HepG2 (cell line): Measurements from ENCODE around the gene SLC22A14. TPM values are rescaled to one million over a fixed set of nuclear protein-coding genes. Genes with fewer than 3 reads are reported as not detected.

Source experiments
- AKAP8 ChIP-seq: sonication (generic); formaldehyde crosslinking; IDR thresholded peaks from 2 replicates; pipeline ENCODE4 v1.5.1; 2020; ENCODE audit warnings: mild to moderate bottlenecking, missing genetic modification reagents
- FLYWCH1 ChIP-seq: sonication (generic); formaldehyde crosslinking; IDR thresholded peaks from 2 replicates; pipeline ENCODE4 v1.8.1; 2023; ENCODE audit warnings: mild to moderate bottlenecking, missing genetic modification reagents
- HNF1A ChIP-seq, 2 experiments: sonication (generic) in 1 of 2; formaldehyde crosslinking in 1 of 2; IDR thresholded peaks; 2 replicates each; pipeline versions ENCODE4 v1.4.0 to v1.6.1; 2016 to 2020; ENCODE audit warnings: borderline replicate concordance in 1 of 2, low read depth in 1 of 2, mild to moderate bottlenecking in 1 of 2, missing genetic modification reagents in 1 of 2
- IKZF4 ChIP-seq: sonication (generic); formaldehyde crosslinking; IDR thresholded peaks from 2 replicates; pipeline ENCODE4 v1.5.1; 2020; ENCODE audit warnings: borderline replicate concordance, mild to moderate bottlenecking, low read depth, missing genetic modification reagents; ENCODE audit errors: not compliant biosample characterization
- MAFK ChIP-seq, 2 experiments: IDR thresholded peaks in 1 of 2; conservative IDR thresholded peaks in 1 of 2; 2 replicates each; pipeline ENCODE4 v1.6.1; 2011; ENCODE audit warnings: improper control_type of control experiment in 2 of 2, low read length in 2 of 2
- NFRKB ChIP-seq: fragments of 450-650 bp; IDR thresholded peaks from 2 replicates; pipeline ENCODE4 v1.6.1; 2017
- PHF8 ChIP-seq: sonication (generic); formaldehyde crosslinking; IDR thresholded peaks from 2 replicates; pipeline ENCODE4 v1.5.0; 2020; ENCODE audit warnings: missing genetic modification reagents
- REL ChIP-seq: sonication (generic); formaldehyde crosslinking; conservative IDR thresholded peaks from 2 replicates; pipeline ENCODE4 v1.8.0; 2022; ENCODE audit warnings: mild to moderate bottlenecking, missing genetic modification reagents, moderate library complexity
- SNAPC5 ChIP-seq: sonication (generic); formaldehyde crosslinking; IDR thresholded peaks from 2 replicates; pipeline ENCODE4 v1.8.1; 2023; ENCODE audit warnings: mild to moderate bottlenecking, missing genetic modification reagents, borderline replicate concordance
- ZBED4 ChIP-seq: sonication (generic); formaldehyde crosslinking; IDR thresholded peaks from 2 replicates; pipeline ENCODE4 v1.4.0; 2020; ENCODE audit warnings: missing genetic modification reagents, borderline replicate concordance
- ZNF235 ChIP-seq: sonication (generic); formaldehyde crosslinking; IDR thresholded peaks from 2 replicates; pipeline ENCODE4 v1.8.1; 2023; ENCODE audit warnings: mild to moderate bottlenecking, missing genetic modification reagents, borderline replicate concordance
- ZNF280B ChIP-seq: sonication (generic); formaldehyde crosslinking; IDR thresholded peaks from 2 replicates; pipeline ENCODE4 v1.5.0; 2020; ENCODE audit warnings: missing genetic modification reagents, mild to moderate bottlenecking, borderline replicate concordance
- ZNF296 ChIP-seq: sonication (generic); formaldehyde crosslinking; conservative IDR thresholded peaks from 2 replicates; pipeline ENCODE4 v1.5.0; 2020; ENCODE audit warnings: mild to moderate bottlenecking, missing genetic modification reagents
- ZNF30 ChIP-seq: sonication (generic); formaldehyde crosslinking; IDR thresholded peaks from 2 replicates; pipeline ENCODE4 v1.5.0; 2020; ENCODE audit warnings: mild to moderate bottlenecking, missing genetic modification reagents
- ZNF430 ChIP-seq: sonication (generic); formaldehyde crosslinking; IDR thresholded peaks from 2 replicates; pipeline ENCODE4 v1.9.0; 2021; ENCODE audit warnings: mild to moderate bottlenecking, missing genetic modification reagents
- ZNF562 ChIP-seq: sonication (generic); formaldehyde crosslinking; IDR thresholded peaks from 2 replicates; pipeline ENCODE4 v1.8.0; 2022; ENCODE audit warnings: missing genetic modification reagents, borderline replicate concordance
- ZNF569 ChIP-seq: sonication (generic); formaldehyde crosslinking; IDR thresholded peaks from 2 replicates; pipeline ENCODE4 v1.5.0; 2020; ENCODE audit warnings: mild to moderate bottlenecking, missing genetic modification reagents, moderate library complexity, borderline replicate concordance
- ZNF572 ChIP-seq: sonication (generic); formaldehyde crosslinking; IDR thresholded peaks from 2 replicates; pipeline ENCODE4 v1.5.1; 2020; ENCODE audit warnings: mild to moderate bottlenecking, missing genetic modification reagents
- polyA plus RNA-seq, 8 experiments: library from polyadenylated mRNA; depleted of rRNA in 3 of 8; stranded (reverse) in 7 of 8; unstranded in 1 of 8; fragments of >200 nt; fragmentation: Illumina TruSeq in 4 of 8; extraction: Trizol in 4 of 8; gene quantifications; 2 replicates each; pipeline versions ENCODE4 v1.2.1 to v1.2.3, GENCODE V29; 2011 to 2016; ENCODE audit warnings: low read depth in 4 of 8, missing spikeins in 1 of 8, mixed read lengths in 1 of 8; ENCODE audit not compliant: insufficient read depth in 1 of 8
- total RNA-seq, 5 experiments: library from RNA; depleted of rRNA; stranded (reverse); fragments of >200 nt; fragmentation: Illumina TruSeq; extraction: Trizol; gene quantifications; 2 replicates each; pipeline ENCODE4 v1.2.3, GENCODE V29; 2016; ENCODE audit warnings: low read depth in 1 of 5

SLC22A14 gene
- total and polyA plus RNA-seq, 2 of the 13 experiments (the other 11 are each of a cell fraction or from before 2014, with no cell fraction given): 0.03 TPM; not detected in 1

GRCh38 chr3:38346587-38347410 lies 64.7 kb downstream of the SLC22A14 start, which contains the start of gene XYLB (continued):
- TF ChIP-seq HNF1A (IDR thresholded peaks at IDR 0.05; ENCODE audit: low read depth) (no peak), HNF1A (CRISPR knock-in tag; IDR thresholded peaks at IDR 0.05; ENCODE audit: borderline replicate concordance) (peak; percentile 82), ZNF296 (CRISPR knock-in tag) (0 out of 2 replicates have a peak, but pooled peaks have one; percentile 29), ZNF235 (CRISPR knock-in tag) (peak; percentile 95; the same call in 1 of the 2 replicates), ZNF569 (CRISPR knock-in tag) (no peak), NFRKB (no peak), AKAP8 (CRISPR knock-in tag) (peak; percentile 92), ZBED4 (no peak; the same call in 1 of the 2 replicates), SNAPC5 (CRISPR knock-in tag) (0 out of 2 replicates have a peak, but pooled peaks have one; percentile 19), PHF8 (CRISPR knock-in tag) (peak; percentile 93), IKZF4 (CRISPR knock-in tag) (peak; percentile 96), MAFK (conservative IDR thresholded peaks at IDR 0.05 in 1 of 2, IDR thresholded peaks at IDR 0.05 in 1 of 2; ENCODE audit: low read length in 2 of 2) (no peak), ZNF30 (CRISPR knock-in tag) (peak; percentile 96), ZNF562 (CRISPR knock-in tag) (peak; percentile 68), REL (CRISPR knock-in tag) (peak; percentile 74; the same call in 1 of the 2 replicates), ZNF280B (CRISPR knock-in tag) (peak; percentile 95; the same call in 1 of the 2 replicates), ZNF430 (CRISPR knock-in tag) (peak; percentile 91), ZNF572 (CRISPR knock-in tag) (0 out of 2 replicates have a peak, but pooled peaks have one; percentile 86), FLYWCH1 (CRISPR knock-in tag) (peak; percentile 98)
